ENCODE data around the gene LDLRAD2. TPM values are rescaled to one million over a fixed set of nuclear protein-coding genes. Genes with fewer than 3 reads are reported as not detected.

The LDLRAD2 gene
- total RNA-seq, 1 donor from 2014 or later = 0.32 TPM

- no peak for TF ChIP-seq CTCF (IDR thresholded peaks at IDR 0.05)
- Histone ChIP-seq H3K4me3 (no peak overlapping the region), H3K9me3 (no peaks in the 10 kb centered on the region), H3K27ac (no peak overlapping the region), H3K27me3 (ENCODE audit: low read depth) (no peaks in the 10 kb centered on the region), H3K4me1 (no peaks in the 10 kb centered on the region), H3K36me3 (peaks cover 98% of the 10 kb centered on the region)
- DNase-seq (no peak), ATAC-seq (no peak)
- intact Hi-C loops (cut with DNase I) = no loop called here
Observed at GRCh38 chr1:21834666-21835065, 22.6 kb downstream of the LDLRAD2 start.

- DNase-seq (no peak), ATAC-seq (no peak)
- Histone ChIP-seq H3K4me3 (no peak overlapping the region), H3K9me3 (no peaks in the 10 kb centered on the region), H3K27me3 (ENCODE audit: low read depth) (no peaks in the 10 kb centered on the region), H3K4me1 (no peaks in the 10 kb centered on the region), H3K27ac (no peak overlapping the region), H3K36me3 (peaks cover 100% of the 10 kb centered on the region)
- no peak for TF ChIP-seq CTCF (IDR thresholded peaks at IDR 0.05)
- intact Hi-C loops (cut with DNase I) = no loop called here
Observed at GRCh38 chr1:21836010-21836409, 23.9 kb downstream of the LDLRAD2 start.

GRCh38 chr1:21836729-21837128 lies 24.7 kb downstream of the LDLRAD2 start:
- no peak overlapping the region for H3K27ac ChIP-seq
- DNase-seq (no peak), ATAC-seq (no peak)
- H3K36me3 ChIP-seq = peaks cover 100% of the 10 kb centered on the region
- no peaks in the 10 kb centered on the region for H3K9me3 ChIP-seq
- H3K4me3 ChIP-seq = no peak overlapping the region
- TF ChIP-seq CTCF (IDR thresholded peaks at IDR 0.05) = no peak
- no peaks in the 10 kb centered on the region for H3K27me3 ChIP-seq (ENCODE audit: low read depth)
- no peaks in the 10 kb centered on the region for H3K4me1 ChIP-seq
- intact Hi-C loops (cut with DNase I) = no loop called here

GRCh38 chr1:21837476-21837875 lies 25.4 kb downstream of the LDLRAD2 start:
- no peak overlapping the region for H3K27ac ChIP-seq
- TF ChIP-seq CTCF (IDR thresholded peaks at IDR 0.05) = no peak
- peaks cover 100% of the 10 kb centered on the region for H3K36me3 ChIP-seq
- no peak overlapping the region for H3K4me3 ChIP-seq
- intact Hi-C loops (cut with DNase I) = no loop called here
- no peaks in the 10 kb centered on the region for H3K9me3 ChIP-seq
- no peak for ATAC-seq
- no peaks in the 10 kb centered on the region for H3K27me3 ChIP-seq (ENCODE audit: low read depth)
- no peaks in the 10 kb centered on the region for H3K4me1 ChIP-seq
- DNase-seq = no peak

- DNase-seq = no peak
- Histone ChIP-seq H3K27me3 (ENCODE audit: low read depth) (no peaks in the 10 kb centered on the region), H3K36me3 (peaks cover 100% of the 10 kb centered on the region), H3K4me1 (no peaks in the 10 kb centered on the region), H3K27ac (no peak overlapping the region), H3K4me3 (no peak overlapping the region), H3K9me3 (no peaks in the 10 kb centered on the region)
- intact Hi-C loops (cut with DNase I) = no loop called here
- TF ChIP-seq CTCF (IDR thresholded peaks at IDR 0.05) = no peak
- no peak for ATAC-seq
Observed at GRCh38 chr1:21838359-21839157, 26.5 kb downstream of the LDLRAD2 start.

Measured in lower lobe of right lung (tissue), 2 donors.